ENCODE measurements around the gene PIM2.
A peak's percentile ranks its signal among the peaks of the same experiment; 100 is the strongest.

Gene PIM2

GRCh38 chrX:48919360-48919841 lies 577 bp upstream of the PIM2 start:
- no peak overlapping the region for H2AFZ ChIP-seq (ENCODE audit: low read length)
- H3K79me2 ChIP-seq (ENCODE audit: low read length): peaks cover 92% of the 10 kb centered on the region

GRCh38 chrX:48918301-48918642 lies 552 bp downstream of the PIM2 start:
- TF ChIP-seq EZH2 (optimal IDR thresholded peaks at IDR 0.05; ENCODE audit: low read depth, low read length): no peak
- TF ChIP-seq EZH2phosphoT487 (IDR thresholded peaks at IDR 0.05; ENCODE audit: low read length): no peak
- no peak for TF ChIP-seq CTCF (IDR thresholded peaks at IDR 0.05; ENCODE audit: low read length)
- peaks cover 34% of the 10 kb centered on the region; the same call in 1 of the 2 replicates for H4K20me1 ChIP-seq (ENCODE audit: insufficient read depth, low read length)
- H2AFZ ChIP-seq (ENCODE audit: low read length): no peak overlapping the region
- H3K4me2 ChIP-seq (ENCODE audit: low read depth, low read length): peak overlapping the region; percentile 20; the same call in 1 of the 2 replicates
- H3K4me1 ChIP-seq (ENCODE audit: low read length): peaks cover 20% of the 10 kb centered on the region
- H3K27me3 ChIP-seq (replicated peaks; ENCODE audit: insufficient read depth, low read length): no peaks in the 10 kb centered on the region
- peaks cover 25% of the 10 kb centered on the region for H3K36me3 ChIP-seq (replicated peaks; ENCODE audit: insufficient read depth, low read length)
- H3K79me2 ChIP-seq (ENCODE audit: low read length): peaks cover 91% of the 10 kb centered on the region
- H3K9me2 ChIP-seq (replicated peaks; ENCODE audit: insufficient read depth, low read length): no peaks in the 10 kb centered on the region
- peak overlapping the region; percentile 99 for H3K9ac ChIP-seq (ENCODE audit: low read length)
- H3F3A ChIP-seq (ENCODE audit: insufficient read depth, low read length): peaks cover 69% of the 10 kb centered on the region
- H3K9me3 ChIP-seq (replicated peaks; ENCODE audit: insufficient read depth, low read length): no peaks in the 10 kb centered on the region
- peak overlapping the region; percentile 98 for H3K27ac ChIP-seq (ENCODE audit: low read length)
- H3K4me3 ChIP-seq (ENCODE audit: low read length): peak overlapping the region; percentile 97
- DNase-seq: no peak

More at GRCh38 chrX:48919360-48919841, 577 bp upstream of the PIM2 start:
- H3K36me3 ChIP-seq (replicated peaks; ENCODE audit: insufficient read depth, low read length): peaks cover 18% of the 10 kb centered on the region
- H3K9me2 ChIP-seq (replicated peaks; ENCODE audit: insufficient read depth, low read length): no peaks in the 10 kb centered on the region
- H3K4me3 ChIP-seq (ENCODE audit: low read length): peak overlapping the region; percentile 59
- no peaks in the 10 kb centered on the region for H3K27me3 ChIP-seq (replicated peaks; ENCODE audit: insufficient read depth, low read length)
- peaks cover 30% of the 10 kb centered on the region; the same call in 1 of the 2 replicates for H4K20me1 ChIP-seq (ENCODE audit: insufficient read depth, low read length)
- H3K4me1 ChIP-seq (ENCODE audit: low read length): peaks cover 18% of the 10 kb centered on the region
- no peak for TF ChIP-seq CTCF (IDR thresholded peaks at IDR 0.05; ENCODE audit: low read length)
- TF ChIP-seq EZH2 (optimal IDR thresholded peaks at IDR 0.05; ENCODE audit: low read depth, low read length): no peak
- no peak for TF ChIP-seq EZH2phosphoT487 (IDR thresholded peaks at IDR 0.05; ENCODE audit: low read length)
- H3K9ac ChIP-seq (ENCODE audit: low read length): peak overlapping the region; percentile 95
- DNase-seq: peak; percentile 76
- H3K4me2 ChIP-seq (ENCODE audit: low read depth, low read length): peak overlapping the region; percentile 85
- peaks cover 57% of the 10 kb centered on the region for H3F3A ChIP-seq (ENCODE audit: insufficient read depth, low read length)
- no peaks in the 10 kb centered on the region for H3K9me3 ChIP-seq (replicated peaks; ENCODE audit: insufficient read depth, low read length)
- peak overlapping the region; percentile 98 for H3K27ac ChIP-seq (ENCODE audit: low read length)

- H3K4me2 ChIP-seq (ENCODE audit: low read depth, low read length): peak overlapping the region; percentile 83
- peak overlapping the region; percentile 98 for H3K27ac ChIP-seq (ENCODE audit: low read length)
- H3F3A ChIP-seq (ENCODE audit: insufficient read depth, low read length): peaks cover 78% of the 10 kb centered on the region
- no peak overlapping the region for H2AFZ ChIP-seq (ENCODE audit: low read length)
- peak overlapping the region; percentile 97 for H3K4me3 ChIP-seq (ENCODE audit: low read length)
- no peaks in the 10 kb centered on the region for H3K9me3 ChIP-seq (replicated peaks; ENCODE audit: insufficient read depth, low read length)
- H4K20me1 ChIP-seq (ENCODE audit: insufficient read depth, low read length): peaks cover 34% of the 10 kb centered on the region; the same call in 1 of the 2 replicates
- DNase-seq: peak; percentile 86
- H3K4me1 ChIP-seq (ENCODE audit: low read length): peaks cover 20% of the 10 kb centered on the region
- TF ChIP-seq CTCF (IDR thresholded peaks at IDR 0.05; ENCODE audit: low read length) (peak; percentile 85), EZH2phosphoT487 (IDR thresholded peaks at IDR 0.05; ENCODE audit: low read length) (no peak), EZH2 (optimal IDR thresholded peaks at IDR 0.05; ENCODE audit: low read depth, low read length) (no peak)
- no peaks in the 10 kb centered on the region for H3K27me3 ChIP-seq (replicated peaks; ENCODE audit: insufficient read depth, low read length)
- peak overlapping the region; percentile 99 for H3K9ac ChIP-seq (ENCODE audit: low read length)
- no peaks in the 10 kb centered on the region for H3K9me2 ChIP-seq (replicated peaks; ENCODE audit: insufficient read depth, low read length)
- H3K79me2 ChIP-seq (ENCODE audit: low read length): peaks cover 84% of the 10 kb centered on the region
- H3K36me3 ChIP-seq (replicated peaks; ENCODE audit: insufficient read depth, low read length): peaks cover 25% of the 10 kb centered on the region
These were observed 1.5 kb downstream of the PIM2 start for GRCh38 chrX:48917139-48918001.

All from MM.1S (cell line).